ENCODE data around the gene SLC34A1. TPM values are rescaled to one million over a fixed set of nuclear protein-coding genes. Genes with fewer than 3 reads are reported as not detected.
A peak's percentile ranks its signal among the peaks of the same experiment; 100 is the strongest.
"Not testable (repeated sequence)": the region's sequence is repeated elsewhere in the genome, so short reads cannot be mapped to it uniquely, and the experiment has no call there.

SLC34A1 gene, protein sequence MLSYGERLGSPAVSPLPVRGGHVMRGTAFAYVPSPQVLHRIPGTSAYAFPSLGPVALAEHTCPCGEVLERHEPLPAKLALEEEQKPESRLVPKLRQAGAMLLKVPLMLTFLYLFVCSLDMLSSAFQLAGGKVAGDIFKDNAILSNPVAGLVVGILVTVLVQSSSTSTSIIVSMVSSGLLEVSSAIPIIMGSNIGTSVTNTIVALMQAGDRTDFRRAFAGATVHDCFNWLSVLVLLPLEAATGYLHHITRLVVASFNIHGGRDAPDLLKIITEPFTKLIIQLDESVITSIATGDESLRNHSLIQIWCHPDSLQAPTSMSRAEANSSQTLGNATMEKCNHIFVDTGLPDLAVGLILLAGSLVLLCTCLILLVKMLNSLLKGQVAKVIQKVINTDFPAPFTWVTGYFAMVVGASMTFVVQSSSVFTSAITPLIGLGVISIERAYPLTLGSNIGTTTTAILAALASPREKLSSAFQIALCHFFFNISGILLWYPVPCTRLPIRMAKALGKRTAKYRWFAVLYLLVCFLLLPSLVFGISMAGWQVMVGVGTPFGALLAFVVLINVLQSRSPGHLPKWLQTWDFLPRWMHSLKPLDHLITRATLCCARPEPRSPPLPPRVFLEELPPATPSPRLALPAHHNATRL
- 1 to 10 TPM; 2.0 to 2.1 TPM for total RNA-seq

- Mint-ChIP-seq H3K4me3 (no peak within 1 kb of the TSS), H3K27ac (peak within 1 kb of the TSS; percentile 21), H3K4me1 (ENCODE audit: low read depth) (peaks cover 65% of the 10 kb centered on the region), H3K36me3 (ENCODE audit: low read depth) (no peaks in the 10 kb centered on the region), H3K9me3 (ENCODE audit: insufficient read depth) (no peaks in the 10 kb centered on the region), H3K27me3 (ENCODE audit: low read depth) (peaks cover 3% of the 10 kb centered on the region)
- DNase-seq: no peak
- ATAC-seq: no peak
- ChIA-PET CTCF (interaction anchor here (0.9 to 5.7 kb wide), 7 partner anchors 12 to 73 kb away, joined by 3 to 28 read pairs (median 6); no protein-coding TSS in a partner anchor), POLR2A (no interaction called here)
These were observed at the start of gene SLC34A1 for GRCh38 chr5:177384134-177384533. Gene SLC34A1 (plus strand): TSS chr5:177384434. CDS start chr5:177385742, 1,308 bp downstream.

DNA sequence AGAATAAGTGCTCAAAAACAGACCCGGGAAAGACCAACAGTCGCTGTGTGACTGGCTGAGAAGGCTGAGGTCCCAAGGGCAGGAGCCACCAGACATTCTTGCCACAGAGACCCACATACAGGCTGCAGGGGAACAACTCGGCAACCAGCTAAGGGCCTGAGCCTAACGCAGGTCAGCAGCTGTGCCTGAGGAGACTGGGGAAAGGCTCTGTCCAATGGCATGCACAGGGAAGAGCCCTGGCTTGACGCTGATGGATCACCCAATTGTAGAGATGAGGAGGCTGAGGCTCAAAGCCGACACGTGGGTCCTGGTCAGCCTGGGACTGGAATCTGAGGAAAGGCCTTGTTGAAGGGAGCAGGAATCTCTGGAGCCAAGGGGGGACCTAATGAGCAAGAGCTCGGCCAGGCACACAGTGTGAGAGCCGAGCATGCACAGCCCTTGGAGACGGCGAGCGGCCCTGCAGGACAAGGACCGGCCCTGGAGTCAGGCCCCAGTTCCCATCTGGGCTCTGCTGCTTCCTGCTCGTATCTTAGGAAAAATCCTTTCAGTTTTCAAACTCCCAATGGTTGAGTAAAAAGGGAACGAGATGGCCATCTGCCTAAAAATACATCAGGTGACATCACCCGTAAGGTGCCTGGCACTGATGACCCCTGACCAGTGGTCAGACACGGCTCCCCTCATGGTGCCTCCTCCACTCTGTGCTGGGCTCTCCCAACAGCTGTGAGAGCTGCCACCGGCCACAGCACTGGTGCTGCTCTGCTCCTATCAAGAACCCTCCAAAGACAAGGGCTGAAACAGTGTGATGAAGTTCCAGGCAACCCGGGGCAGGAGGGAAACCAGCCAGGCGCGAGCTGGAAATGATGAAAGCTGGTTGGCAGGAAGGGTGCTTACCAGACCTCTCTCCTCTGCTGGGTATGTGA lies 49.2 kb upstream of the SLC34A1 start:
- Mint-ChIP-seq H3K27me3 (ENCODE audit: low read depth) (no peaks in the 10 kb centered on the region), H3K4me3 (no peak overlapping the region), H3K9me3 (ENCODE audit: insufficient read depth) (no peaks in the 10 kb centered on the region), H3K36me3 (ENCODE audit: low read depth) (peaks cover 66% of the 10 kb centered on the region), H3K4me1 (ENCODE audit: low read depth) (peaks cover 46% of the 10 kb centered on the region), H3K27ac (no peak overlapping the region)
- ATAC-seq (no peak), DNase-seq (no peak)
- ChIA-PET CTCF (interaction anchor here (0.6 to 1.7 kb wide), 7 partner anchors 11 to 221 kb away, joined by 3 to 7 read pairs (median 4); no protein-coding TSS in a partner anchor), POLR2A (interaction anchor here (1.2 kb wide), 1 partner anchor 17 kb away, joined by 3 read pairs; the partner anchor contains the start of gene LMAN2)

DNA sequence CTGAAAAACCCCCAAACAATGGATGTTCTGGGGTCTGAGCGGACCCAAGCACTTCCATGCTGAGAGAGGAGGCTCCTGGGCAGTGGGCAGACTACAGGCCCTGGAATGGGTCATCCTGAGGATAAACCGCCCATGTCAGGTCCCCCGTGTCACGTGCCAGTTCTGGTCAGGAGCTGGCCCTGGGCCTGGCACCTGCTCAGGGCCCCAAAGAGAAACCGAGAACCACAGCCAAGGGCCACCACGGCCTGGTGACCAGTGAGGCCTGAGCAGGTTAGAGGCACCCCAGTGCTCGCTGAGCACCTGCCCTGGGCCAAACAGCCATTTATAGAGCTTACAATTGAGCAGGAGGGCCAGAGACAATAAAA lies 48.6 kb upstream of the SLC34A1 start:
- POLR2A ChIA-PET: interaction anchor here (1.2 kb wide), 1 partner anchor 16 kb away, joined by 3 read pairs; the partner anchor contains the start of gene LMAN2

GRCh38 chr5:177336112-177336511 lies 48.1 kb upstream of the SLC34A1 start:
- ChIA-PET CTCF (interaction anchor here (1.0 to 1.7 kb wide), 11 partner anchors 9 to 222 kb away, joined by 3 to 11 read pairs (median 4); no protein-coding TSS in a partner anchor), POLR2A (interaction anchor here (1.2 kb wide), 1 partner anchor 16 kb away, joined by 3 read pairs; the partner anchor contains the start of gene LMAN2)
- Mint-ChIP-seq H3K4me3 (no peak overlapping the region), H3K4me1 (ENCODE audit: low read depth) (peaks cover 50% of the 10 kb centered on the region), H3K27ac (peak overlapping the region; percentile 57), H3K9me3 (ENCODE audit: insufficient read depth) (no peaks in the 10 kb centered on the region), H3K36me3 (ENCODE audit: low read depth) (peaks cover 62% of the 10 kb centered on the region), H3K27me3 (ENCODE audit: low read depth) (no peaks in the 10 kb centered on the region)
- ATAC-seq: peak; percentile 77
- peak; percentile 48 for DNase-seq

More for the DNA sequence above, 48.6 kb upstream of the SLC34A1 start:
- CTCF ChIA-PET: interaction anchor here (0.6 to 1.7 kb wide), 12 partner anchors 8 to 222 kb away, joined by 3 to 11 read pairs (median 4); no protein-coding TSS in a partner anchor
- Mint-ChIP-seq H3K27ac (no peak overlapping the region), H3K27me3 (ENCODE audit: low read depth) (no peaks in the 10 kb centered on the region), H3K9me3 (ENCODE audit: insufficient read depth) (no peaks in the 10 kb centered on the region), H3K36me3 (ENCODE audit: low read depth) (peaks cover 62% of the 10 kb centered on the region), H3K4me3 (no peak overlapping the region), H3K4me1 (ENCODE audit: low read depth) (peaks cover 50% of the 10 kb centered on the region)
- DNase-seq: no peak
- ATAC-seq: no peak

GRCh38 chr5:177336603-177337494 lies 47.4 kb upstream of the SLC34A1 start:
- Mint-ChIP-seq H3K27me3 (ENCODE audit: low read depth) (no peaks in the 10 kb centered on the region), H3K36me3 (ENCODE audit: low read depth) (peaks cover 62% of the 10 kb centered on the region), H3K4me3 (no peak overlapping the region), H3K4me1 (ENCODE audit: low read depth) (peaks cover 45% of the 10 kb centered on the region), H3K9me3 (ENCODE audit: insufficient read depth) (no peaks in the 10 kb centered on the region), H3K27ac (peak overlapping the region; percentile 57)
- DNase-seq (no peak), ATAC-seq (no peak)
- ChIA-PET CTCF (interaction anchor here (0.8 to 1.7 kb wide), 10 partner anchors 10 to 223 kb away, joined by 3 to 11 read pairs (median 4); no protein-coding TSS in a partner anchor), POLR2A (no interaction called here)

DNA sequence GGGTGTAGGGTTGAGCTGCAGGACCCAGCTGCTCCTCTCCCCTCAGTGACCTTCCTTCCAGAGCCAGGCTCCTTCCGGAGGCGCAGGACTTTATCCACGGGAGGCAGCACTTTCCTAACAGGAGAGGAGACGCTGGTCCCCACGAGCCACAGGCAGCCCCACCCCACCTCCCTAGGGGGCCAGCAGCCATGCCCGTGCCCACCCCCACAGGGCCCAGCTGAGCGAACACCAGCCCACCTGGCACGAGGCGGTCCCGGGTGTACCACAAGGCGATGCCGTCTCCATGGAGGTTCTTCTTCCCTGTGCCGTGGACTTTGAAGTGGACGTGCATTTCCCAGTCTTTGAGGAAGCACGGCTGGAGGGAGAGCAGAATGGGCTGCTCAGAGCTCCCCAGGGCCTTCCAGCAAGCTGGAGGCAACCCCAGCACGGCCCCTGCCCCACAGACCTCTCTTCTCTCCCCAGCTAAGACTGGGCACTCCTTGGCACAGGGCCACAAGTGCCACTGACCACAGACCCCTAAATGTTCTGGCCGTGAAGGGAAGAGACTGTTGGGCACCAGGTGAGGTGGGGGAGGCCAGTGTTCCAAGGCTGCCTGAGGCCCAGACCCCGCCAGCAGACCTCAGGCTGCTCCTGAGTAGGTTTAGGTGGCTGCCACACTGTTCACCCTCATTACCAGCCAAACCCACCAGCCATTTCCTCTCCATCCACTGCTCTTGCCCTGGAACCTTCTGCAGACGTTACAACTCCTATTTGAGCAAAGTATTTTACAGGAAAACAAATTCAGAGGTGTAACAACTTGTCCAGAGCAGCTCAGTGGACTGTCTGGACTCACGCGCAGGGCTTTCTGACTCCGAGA lies 45.8 kb upstream of the SLC34A1 start:
- H3K4me1 Mint-ChIP-seq (ENCODE audit: low read depth): peaks cover 40% of the 10 kb centered on the region
- no peaks in the 10 kb centered on the region for H3K9me3 Mint-ChIP-seq (ENCODE audit: insufficient read depth)
- ATAC-seq (no peak), DNase-seq (no peak)
- CTCF ChIA-PET: no interaction called here
- no peak overlapping the region for H3K4me3 Mint-ChIP-seq
- peak overlapping the region; percentile 50 for H3K27ac Mint-ChIP-seq
- H3K27me3 Mint-ChIP-seq (ENCODE audit: low read depth): no peaks in the 10 kb centered on the region
- peaks cover 58% of the 10 kb centered on the region for H3K36me3 Mint-ChIP-seq (ENCODE audit: low read depth)
- POLR2A ChIA-PET: no interaction called here

- ChIA-PET CTCF (no interaction called here), POLR2A (no interaction called here)
- DNase-seq (no peak), ATAC-seq (no peak)
- peaks cover 55% of the 10 kb centered on the region for H3K36me3 Mint-ChIP-seq (ENCODE audit: low read depth)
- H3K9me3 Mint-ChIP-seq (ENCODE audit: insufficient read depth): no peaks in the 10 kb centered on the region
- peaks cover 38% of the 10 kb centered on the region for H3K4me1 Mint-ChIP-seq (ENCODE audit: low read depth)
- H3K27ac Mint-ChIP-seq: peak overlapping the region; percentile 60
- no peak overlapping the region for H3K4me3 Mint-ChIP-seq
- H3K27me3 Mint-ChIP-seq (ENCODE audit: low read depth): no peaks in the 10 kb centered on the region
These were observed 45.1 kb upstream of the SLC34A1 start for GRCh38 chr5:177339107-177339638.

DNA sequence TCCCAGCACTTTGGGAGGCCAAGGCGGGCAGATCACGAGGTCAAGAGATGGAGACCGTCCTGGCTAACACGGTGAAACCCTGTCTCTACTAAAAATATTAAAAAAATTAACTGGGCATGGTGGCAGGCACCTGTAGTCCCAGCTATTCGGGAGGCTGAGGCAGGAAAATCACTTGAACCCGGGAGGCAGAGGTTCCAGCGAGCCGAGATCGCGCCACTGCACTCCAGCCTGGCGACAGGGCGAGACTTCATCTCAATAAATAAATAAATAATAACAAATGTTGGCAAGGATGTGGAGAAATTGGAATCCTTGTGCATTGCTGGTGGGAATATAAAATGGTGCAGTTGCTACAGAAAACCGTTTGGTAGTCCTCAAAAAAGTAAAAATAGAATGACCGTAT lies 41.2 kb upstream of the SLC34A1 start:
- CTCF ChIA-PET: interaction anchor here (1.3 kb wide), 1 partner anchor 14 kb away, joined by 4 read pairs; the partner anchor contains the start of gene RGS14
- ATAC-seq; H3K4me3 Mint-ChIP-seq; DNase-seq; H3K27me3 Mint-ChIP-seq (ENCODE audit: low read depth); POLR2A ChIA-PET; H3K27ac Mint-ChIP-seq; H3K9me3 Mint-ChIP-seq (ENCODE audit: insufficient read depth): not testable (repeated sequence)
- Mint-ChIP-seq H3K36me3 (ENCODE audit: low read depth) (peaks cover 43% of the 10 kb centered on the region), H3K4me1 (ENCODE audit: low read depth) (peaks cover 43% of the 10 kb centered on the region)

DNA sequence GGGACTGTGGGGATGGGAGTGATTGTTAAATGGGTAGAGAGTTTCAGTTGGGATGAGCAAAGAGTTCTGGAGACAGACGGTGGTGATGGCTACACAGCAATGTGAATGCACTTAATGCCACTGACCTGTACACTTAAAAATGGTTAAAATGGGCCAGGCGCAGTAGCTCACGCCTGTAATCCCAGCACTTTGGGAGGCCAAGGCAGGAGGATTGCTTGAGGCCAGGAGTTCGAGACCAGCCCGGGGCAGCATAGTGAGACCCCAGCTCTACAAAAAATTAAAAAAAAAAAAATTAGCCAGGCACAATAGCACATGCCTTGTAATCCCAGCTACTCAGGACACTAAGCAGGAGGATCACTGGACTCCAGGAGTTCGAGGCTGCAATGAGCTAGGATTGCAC lies 40.5 kb upstream of the SLC34A1 start:
- ATAC-seq: no peak
- Mint-ChIP-seq H3K4me3 (no peak overlapping the region), H3K27me3 (ENCODE audit: low read depth) (no peaks in the 10 kb centered on the region), H3K4me1 (ENCODE audit: low read depth) (peaks cover 42% of the 10 kb centered on the region), H3K27ac (no peak overlapping the region), H3K36me3 (ENCODE audit: low read depth) (peaks cover 40% of the 10 kb centered on the region), H3K9me3 (ENCODE audit: insufficient read depth) (no peaks in the 10 kb centered on the region)
- POLR2A ChIA-PET: no interaction called here
- no peak for DNase-seq
- CTCF ChIA-PET: no interaction called here

GRCh38 chr5:177344891-177345290 lies 39.3 kb upstream of the SLC34A1 start:
- no peak overlapping the region for H3K4me3 Mint-ChIP-seq
- peaks cover 41% of the 10 kb centered on the region for H3K4me1 Mint-ChIP-seq (ENCODE audit: low read depth)
- H3K27ac Mint-ChIP-seq: no peak overlapping the region
- peaks cover 44% of the 10 kb centered on the region for H3K36me3 Mint-ChIP-seq (ENCODE audit: low read depth)
- DNase-seq (no peak), ATAC-seq (no peak)
- ChIA-PET POLR2A (interaction anchor here (0.6 kb wide), 1 partner anchor 18 kb away, joined by 3 read pairs; no protein-coding TSS in a partner anchor), CTCF (interaction anchor here (1.0 kb wide), 1 partner anchor 35 kb away, joined by 3 read pairs; no protein-coding TSS in a partner anchor)
- H3K9me3 Mint-ChIP-seq (ENCODE audit: insufficient read depth): no peaks in the 10 kb centered on the region
- H3K27me3 Mint-ChIP-seq (ENCODE audit: low read depth): no peaks in the 10 kb centered on the region
